MM.1S (cell line): ENCODE measurements around the gene CD44.

ENCODE experiments used
- EZH2 ChIP-seq: fragments of 300-600 bp; sonication (generic); optimal IDR thresholded peaks from 2 replicates; pipeline ENCODE3; 2017; ENCODE audit warnings: low read depth, mild to moderate bottlenecking, antibody characterized with exemption, low read length, mixed read lengths
- EZH2phosphoT487 ChIP-seq: fragments of 300-600 bp; sonication (generic); IDR thresholded peaks from 2 replicates; pipeline ENCODE4 v1.6.1; 2018; ENCODE audit warnings: antibody characterized with exemption, low read length
- TF ChIP-seq, protein P1 (sequence below): fragments of 300-600 bp; sonication (generic); IDR thresholded peaks from 2 replicates; pipeline ENCODE4 v1.5.1; 2016; ENCODE audit warnings: antibody characterized with exemption, low read length, mixed read lengths

DNA sequence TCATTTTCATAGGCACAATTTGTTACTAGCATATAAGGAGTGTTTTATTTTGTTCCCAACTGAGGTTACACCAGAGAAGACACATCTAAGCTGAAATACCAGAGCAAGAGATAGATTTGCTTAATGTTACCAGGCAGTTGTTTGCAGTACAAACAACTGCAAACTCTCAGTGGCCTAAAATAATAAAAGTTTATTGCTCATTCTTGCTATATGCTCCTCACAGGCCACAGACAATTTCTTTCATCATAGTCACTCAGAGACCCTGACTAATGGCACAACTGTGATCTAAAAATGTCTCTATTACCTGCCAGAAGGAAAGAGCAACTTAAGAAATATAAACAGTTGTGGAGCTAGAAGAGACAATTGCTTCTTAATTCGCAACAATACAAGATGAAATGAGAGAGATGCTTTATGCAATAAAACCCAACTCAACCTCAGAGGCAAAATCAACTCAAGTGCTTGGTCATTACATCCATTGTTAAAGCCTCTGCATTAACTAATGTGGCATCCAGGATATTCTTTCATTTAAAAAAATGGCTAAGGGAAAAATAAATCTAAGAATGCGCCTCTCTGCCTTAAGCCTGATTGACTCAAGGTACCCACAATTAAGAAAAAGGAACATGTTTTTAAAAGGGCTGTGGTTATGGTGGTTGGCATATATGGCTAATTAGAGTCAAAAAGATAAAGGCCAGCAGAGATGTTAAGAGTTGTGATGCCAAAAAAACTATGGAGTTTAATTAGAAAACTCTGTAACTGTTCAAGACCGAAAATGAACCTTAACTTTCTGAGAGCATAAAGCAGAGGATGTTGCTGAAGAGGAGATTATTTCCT is 103.7 kb downstream of the CD44 start:
- TF ChIP-seq, protein P1, sequence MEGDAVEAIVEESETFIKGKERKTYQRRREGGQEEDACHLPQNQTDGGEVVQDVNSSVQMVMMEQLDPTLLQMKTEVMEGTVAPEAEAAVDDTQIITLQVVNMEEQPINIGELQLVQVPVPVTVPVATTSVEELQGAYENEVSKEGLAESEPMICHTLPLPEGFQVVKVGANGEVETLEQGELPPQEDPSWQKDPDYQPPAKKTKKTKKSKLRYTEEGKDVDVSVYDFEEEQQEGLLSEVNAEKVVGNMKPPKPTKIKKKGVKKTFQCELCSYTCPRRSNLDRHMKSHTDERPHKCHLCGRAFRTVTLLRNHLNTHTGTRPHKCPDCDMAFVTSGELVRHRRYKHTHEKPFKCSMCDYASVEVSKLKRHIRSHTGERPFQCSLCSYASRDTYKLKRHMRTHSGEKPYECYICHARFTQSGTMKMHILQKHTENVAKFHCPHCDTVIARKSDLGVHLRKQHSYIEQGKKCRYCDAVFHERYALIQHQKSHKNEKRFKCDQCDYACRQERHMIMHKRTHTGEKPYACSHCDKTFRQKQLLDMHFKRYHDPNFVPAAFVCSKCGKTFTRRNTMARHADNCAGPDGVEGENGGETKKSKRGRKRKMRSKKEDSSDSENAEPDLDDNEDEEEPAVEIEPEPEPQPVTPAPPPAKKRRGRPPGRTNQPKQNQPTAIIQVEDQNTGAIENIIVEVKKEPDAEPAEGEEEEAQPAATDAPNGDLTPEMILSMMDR, result no peak
- TF ChIP-seq EZH2 (no peak), EZH2phosphoT487 (no peak)
